H1 (cell line): ENCODE results near the gene EBNA1BP2. TPM values are rescaled to one million over a fixed set of nuclear protein-coding genes. Genes with fewer than 3 reads are reported as not detected.

Source experiments
- KDM1A ChIP-seq: fragments of 200-600, 300-600 bp; sonication (generic); IDR thresholded peaks from 2 replicates; pipeline ENCODE4 v1.7.1; 2016; ENCODE audit warnings: mild to moderate bottlenecking, low read length, borderline replicate concordance
- SIRT6 ChIP-seq: IDR thresholded peaks from one replicate; pipeline ENCODE4 v1.7.1; 2012; ENCODE audit warnings: low read length, inconsistent platforms
- SRF ChIP-seq: IDR thresholded peaks from 2 replicates; pipeline ENCODE4 v1.6.1; 2011; ENCODE audit warnings: mild to moderate bottlenecking, low read depth, low read length, moderate library complexity
- TAF1 ChIP-seq: IDR thresholded peaks from 2 replicates; pipeline ENCODE4 v1.6.1; 2011; ENCODE audit warnings: mild to moderate bottlenecking, low read depth, low read length
- TBP ChIP-seq: IDR thresholded peaks from 2 replicates; pipeline ENCODE4 v1.6.1; 2011; ENCODE audit warnings: low read depth, low read length, improper control_type of control experiment
- polyA plus RNA-seq, 7 experiments: library from polyadenylated mRNA; depleted of rRNA in 3 of 7; stranded (reverse) in 5 of 7; unstranded in 2 of 7; fragments of >200 nt in 5 of 7; fragments of 200-250 nt in 2 of 7; gene quantifications; 1 replicate in 5 of 7; 2 replicates in 1 of 7; 4 replicates in 1 of 7; pipeline versions ENCODE4 v1.2.1 to v1.2.3, GENCODE V29; 2011 to 2013; ENCODE audit warnings: missing spikeins in 2 of 7, mixed read lengths in 2 of 7
- total RNA-seq: library from RNA; stranded (reverse); fragmentation: NEBNext Ultra II Directional; extraction: Animal tissue kit (Norgen Biotek cat#: 25700); gene quantifications from 2 replicates; pipeline ENCODE4 v1.2.1, GENCODE V29; 2021
- TF ChIP-seq, protein P1 (sequence below): IDR thresholded peaks from 2 replicates; pipeline ENCODE4 v1.6.1; 2012; ENCODE audit warnings: inconsistent platforms

The EBNA1BP2 gene
- total and polyA plus RNA-seq, 2 of the 8 experiments (the other 6 are each of a cell fraction or from before 2014, with no cell fraction given) = 31.0 to 104 TPM

DNA sequence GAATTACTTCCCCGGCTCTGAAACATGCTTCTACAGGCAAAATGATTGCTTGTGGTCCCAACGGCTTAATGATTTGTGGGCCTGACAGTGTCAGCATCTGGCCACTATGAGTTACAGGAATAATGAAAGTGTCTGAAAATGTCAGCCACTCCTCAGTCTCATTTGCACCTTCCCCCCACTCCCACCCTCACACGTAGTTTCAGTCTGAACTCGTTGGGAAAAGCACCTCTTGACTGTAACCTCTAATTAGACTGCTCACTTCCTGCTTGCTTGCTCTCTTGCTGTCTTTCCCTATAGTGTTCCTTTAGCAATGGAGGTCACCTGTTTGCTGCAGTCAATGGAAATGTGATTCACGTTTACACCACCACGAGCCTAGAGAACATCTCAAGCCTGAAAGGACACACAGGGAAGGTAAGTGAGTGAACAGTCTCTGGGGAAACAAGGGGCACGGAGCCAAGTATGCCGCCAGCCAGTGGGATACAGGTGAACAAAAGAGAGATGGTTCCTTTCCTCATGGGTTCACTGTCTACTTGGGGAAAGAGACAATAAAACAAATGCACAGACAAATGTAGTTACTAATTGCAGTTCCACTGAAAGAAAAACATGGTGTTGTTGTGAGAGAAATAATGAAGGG, 27.1 kb upstream of the EBNA1BP2 start (continued):
- TF ChIP-seq TBP (no peak), SRF (no peak), TAF1 (no peak), KDM1A (no peak), SIRT6 (no peak)
- TF ChIP-seq, protein P1, sequence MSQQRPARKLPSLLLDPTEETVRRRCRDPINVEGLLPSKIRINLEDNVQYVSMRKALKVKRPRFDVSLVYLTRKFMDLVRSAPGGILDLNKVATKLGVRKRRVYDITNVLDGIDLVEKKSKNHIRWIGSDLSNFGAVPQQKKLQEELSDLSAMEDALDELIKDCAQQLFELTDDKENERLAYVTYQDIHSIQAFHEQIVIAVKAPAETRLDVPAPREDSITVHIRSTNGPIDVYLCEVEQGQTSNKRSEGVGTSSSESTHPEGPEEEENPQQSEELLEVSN = no peak
